Measurements from ENCODE around the gene SRCAP.
A peak's percentile ranks its signal among the peaks of the same experiment; 100 is the strongest.

Gene SRCAP

GRCh38 chr16:30775392-30776188 lies 76.6 kb downstream of the SRCAP start (continued):
- TF ChIP-seq ZNF155 (tag by site-specific recombination; IDR thresholded peaks at IDR 0.05): no peak
- TF ChIP-seq ZNF580 (tag by site-specific recombination; IDR thresholded peaks at IDR 0.05): 0 out of 2 replicates have a peak, but pooled peaks have one; percentile 22
- no peak; the same call in 1 of the 2 replicates for TF ChIP-seq ZBTB48 (tag by site-specific recombination; IDR thresholded peaks at IDR 0.05)
- TF ChIP-seq HIC1 (tag by site-specific recombination; IDR thresholded peaks at IDR 0.05): peak; percentile 80; the same call in 1 of the 2 replicates
- no peak for TF ChIP-seq ZNF555 (tag by site-specific recombination; conservative IDR thresholded peaks at IDR 0.05)
- peak; percentile 56; the same call in 1 of the 2 replicates for TF ChIP-seq SP7 (tag by site-specific recombination; IDR thresholded peaks at IDR 0.05)
- TF ChIP-seq ZNF248 (tag by site-specific recombination; IDR thresholded peaks at IDR 0.05): no peak
- TF ChIP-seq KLF16 (tag by site-specific recombination; IDR thresholded peaks at IDR 0.05): peak; percentile 28
- TF ChIP-seq GLIS1 (tag by site-specific recombination; IDR thresholded peaks at IDR 0.05): peak; percentile 61
- no peak for TF ChIP-seq RBAK (tag by site-specific recombination; IDR thresholded peaks at IDR 0.05)
- TF ChIP-seq ZNF121 (tag by site-specific recombination; IDR thresholded peaks at IDR 0.05): no peak; the same call in 1 of the 2 replicates
- peak; percentile 90 for TF ChIP-seq YY1 (tag by site-specific recombination; IDR thresholded peaks at IDR 0.05)
- TF ChIP-seq FEZF1 (tag by site-specific recombination; IDR thresholded peaks at IDR 0.05): no peak
- peak; percentile 87 for TF ChIP-seq PRDM1 (tag by site-specific recombination; IDR thresholded peaks at IDR 0.05)
- TF ChIP-seq AEBP2 (tag by site-specific recombination; IDR thresholded peaks at IDR 0.05; ENCODE audit: borderline replicate concordance): no peak
- peak; percentile 95 for TF ChIP-seq PBX3 (CRISPR knock-in tag; IDR thresholded peaks at IDR 0.05)
- TF ChIP-seq ZNF335 (tag by site-specific recombination; conservative IDR thresholded peaks at IDR 0.05): peak; percentile 100
- TF ChIP-seq ZSCAN30 (tag by site-specific recombination; IDR thresholded peaks at IDR 0.05): peak; percentile 74
- peak; percentile 28; the same call in 1 of the 2 replicates for TF ChIP-seq OVOL3 (tag by site-specific recombination; IDR thresholded peaks at IDR 0.05)
- TF ChIP-seq ZNF311 (tag by site-specific recombination; IDR thresholded peaks at IDR 0.05; ENCODE audit: borderline replicate concordance): no peak
- no peak for TF ChIP-seq ZNF621 (tag by site-specific recombination; IDR thresholded peaks at IDR 0.05)
- TF ChIP-seq ZNF391 (tag by site-specific recombination; IDR thresholded peaks at IDR 0.05; ENCODE audit: borderline replicate concordance, low read depth): no peak; the same call in 1 of the 2 replicates
- TF ChIP-seq ZNF670 (tag by site-specific recombination; IDR thresholded peaks at IDR 0.05; ENCODE audit: low read depth): no peak
- TF ChIP-seq ZNF18 (tag by site-specific recombination; IDR thresholded peaks at IDR 0.05): peak; percentile 21; the same call in 1 of the 2 replicates
- TF ChIP-seq KLF7 (tag by site-specific recombination; IDR thresholded peaks at IDR 0.05; ENCODE audit: borderline replicate concordance): peak; percentile 99; the same call in 1 of the 2 replicates
- no peak for TF ChIP-seq ZNF777 (tag by site-specific recombination; IDR thresholded peaks at IDR 0.05; ENCODE audit: borderline replicate concordance)
- TF ChIP-seq ZNF48 (tag by site-specific recombination; IDR thresholded peaks at IDR 0.05): no peak

Measured in HEK293 (cell line).